H9 (cell line): ENCODE results near the gene ACTL7A. TPM values are rescaled to one million over a fixed set of nuclear protein-coding genes. Genes with fewer than 3 reads are reported as not detected.

Experiments used
- DNase-seq: peaks from one replicate; pipeline ENCODE4 v3.0.0-alpha.2; 2017
- H2AFZ ChIP-seq: one replicate; pipeline ENCODE4 v1.6.1; 2013; ENCODE audit warnings: mild to moderate bottlenecking, low read length, control low read depth, moderate library complexity
- H2AK5ac ChIP-seq: 2 replicates; pipeline ENCODE4 v1.6.1; 2013; ENCODE audit warnings: low read length, control low read depth, mixed read lengths; ENCODE audit not compliant: insufficient read length
- H2BK120ac ChIP-seq: one replicate; pipeline ENCODE4 v1.6.1; 2013; ENCODE audit warnings: low read depth, mild to moderate bottlenecking, low read length, control low read depth, inconsistent platforms; ENCODE audit not compliant: poor library complexity, severe bottlenecking
- H2BK12ac ChIP-seq: 2 replicates; pipeline ENCODE4 v1.6.1; 2013; ENCODE audit warnings: low read length, control low read depth, mixed read lengths, low read depth; ENCODE audit not compliant: insufficient read length
- H2BK15ac ChIP-seq: 2 replicates; pipeline ENCODE4 v1.6.1; 2013; ENCODE audit warnings: low read depth, low read length, control low read depth
- H2BK20ac ChIP-seq: one replicate; pipeline ENCODE4 v1.6.1; 2013; ENCODE audit warnings: low read depth, mild to moderate bottlenecking, low read length, control low read depth, inconsistent platforms; ENCODE audit not compliant: poor library complexity, severe bottlenecking
- H2BK5ac ChIP-seq: 2 replicates; pipeline ENCODE4 v1.6.1; 2013; ENCODE audit warnings: low read length, control low read depth, mixed read lengths; ENCODE audit not compliant: insufficient read length
- H3K14ac ChIP-seq: 2 replicates; pipeline ENCODE4 v1.6.1; 2013; ENCODE audit warnings: low read length, control low read depth; ENCODE audit not compliant: insufficient read depth
- H3K18ac ChIP-seq: 2 replicates; pipeline ENCODE4 v1.6.1; 2013; ENCODE audit warnings: low read depth, mild to moderate bottlenecking, mixed read lengths, low read length, control low read depth; ENCODE audit not compliant: insufficient read length
- H3K23ac ChIP-seq: 2 replicates; pipeline ENCODE4 v1.6.1; 2013; ENCODE audit warnings: low read length, control low read depth, mixed read lengths, low read depth; ENCODE audit not compliant: insufficient read length
- H3K23me2 ChIP-seq: 2 replicates; pipeline ENCODE4 v1.6.1; 2013; ENCODE audit warnings: low read depth, mild to moderate bottlenecking, mixed read lengths, low read length, control low read depth; ENCODE audit not compliant: insufficient read length, poor library complexity, severe bottlenecking
- H3K27ac ChIP-seq: 2 replicates; pipeline ENCODE4 v1.5.1; 2013; ENCODE audit warnings: low read length, control low read depth, mixed read lengths, low read depth; ENCODE audit not compliant: insufficient read length
- H3K27me3 ChIP-seq: 2 replicates; pipeline ENCODE4 v1.6.1; 2013; ENCODE audit warnings: low read length, control low read depth, inconsistent platforms; ENCODE audit not compliant: insufficient read depth
- H3K4ac ChIP-seq: 2 replicates; pipeline ENCODE4 v1.6.1; 2013; ENCODE audit warnings: low read depth, mild to moderate bottlenecking, control low read depth, inconsistent platforms, low read length, moderate library complexity
- H3K4me1 ChIP-seq: 2 replicates; pipeline ENCODE4 v1.6.1; 2013; ENCODE audit warnings: low read length, control low read depth, inconsistent platforms; ENCODE audit not compliant: insufficient read depth
- H3K4me2 ChIP-seq: 2 replicates; pipeline ENCODE4 v1.6.1; 2013; ENCODE audit warnings: low read length, control low read depth, mixed read lengths; ENCODE audit not compliant: insufficient read length, insufficient read depth
- H3K56ac ChIP-seq: 2 replicates; pipeline ENCODE4 v1.6.1; 2013; ENCODE audit warnings: low read depth, mild to moderate bottlenecking, mixed read lengths, low read length, control low read depth; ENCODE audit not compliant: insufficient read length
- H3K79me1 ChIP-seq: 2 replicates; pipeline ENCODE4 v1.6.1; 2013; ENCODE audit warnings: low read depth, mild to moderate bottlenecking, moderate library complexity, low read length, control low read depth, inconsistent platforms; ENCODE audit not compliant: insufficient read depth, poor library complexity, severe bottlenecking
- H3K79me2 ChIP-seq: 2 replicates; pipeline ENCODE4 v1.6.1; 2013; ENCODE audit warnings: low read length, control low read depth, inconsistent platforms; ENCODE audit not compliant: insufficient read depth
- H3K9ac ChIP-seq: 2 replicates; pipeline ENCODE4 v1.6.1; 2013; ENCODE audit warnings: low read length, control low read depth, mixed read lengths; ENCODE audit not compliant: insufficient read length; ENCODE audit errors: extremely low read depth
- H3K9me3 ChIP-seq: one replicate; pipeline ENCODE4 v1.6.1; 2013; ENCODE audit warnings: low read depth, low read length, inconsistent platforms; ENCODE audit not compliant: control insufficient read depth
- H3T11ph ChIP-seq: one replicate; pipeline ENCODE4 v1.6.1; 2013; ENCODE audit warnings: mild to moderate bottlenecking, low read length, control low read depth, inconsistent platforms
- H4K20me1 ChIP-seq: one replicate; pipeline ENCODE4 v1.6.1; 2013; ENCODE audit not compliant: control insufficient read depth, insufficient read length, insufficient read depth
- H4K5ac ChIP-seq: 2 replicates; pipeline ENCODE4 v1.6.1; 2013; ENCODE audit warnings: low read depth, mild to moderate bottlenecking, mixed read lengths, low read length, control low read depth; ENCODE audit not compliant: insufficient read length
- H4K8ac ChIP-seq: replicated peaks from 2 replicates; pipeline ENCODE4 v1.6.1; 2013; ENCODE audit warnings: low read length, control low read depth, mixed read lengths, low read depth; ENCODE audit not compliant: insufficient read length
- H4K91ac ChIP-seq: 2 replicates; pipeline ENCODE4 v1.6.1; 2013; ENCODE audit warnings: low read depth, mild to moderate bottlenecking, moderate library complexity, mixed read lengths, low read length, control low read depth; ENCODE audit not compliant: insufficient read length
- H3K27ac Mint-ChIP-seq, 3 experiments: 2 replicates in 2 of 3; 3 replicates in 1 of 3; pipeline ENCODE4 v1.8.0; 2020 to 2021; ENCODE audit warnings: mixed read lengths in 3 of 3, mild to moderate bottlenecking in 1 of 3, moderate library complexity in 1 of 3
- H3K27me3 Mint-ChIP-seq: 2 replicates; pipeline ENCODE4 v1.8.0; 2021; ENCODE audit warnings: low read depth, mild to moderate bottlenecking, moderate library complexity, mixed read lengths
- H3K36me3 Mint-ChIP-seq, 3 experiments: 2 replicates in 2 of 3; 3 replicates in 1 of 3; pipeline ENCODE4 v1.8.0; 2020 to 2021; ENCODE audit warnings: low read depth in 3 of 3, mixed read lengths in 3 of 3; ENCODE audit not compliant: insufficient read depth in 1 of 3
- H3K4me1 Mint-ChIP-seq, 2 experiments: 2 replicates each; pipeline ENCODE4 v1.8.0; 2020; ENCODE audit warnings: mixed read lengths in 2 of 2
- H3K4me3 Mint-ChIP-seq, 2 experiments: 2 replicates in 1 of 2; 3 replicates in 1 of 2; pipeline ENCODE4 v1.8.0; 2020 to 2021; ENCODE audit warnings: mild to moderate bottlenecking in 2 of 2, mixed read lengths in 2 of 2, moderate library complexity in 1 of 2
- H3K9me3 Mint-ChIP-seq, 2 experiments: 2 replicates in 1 of 2; 3 replicates in 1 of 2; pipeline ENCODE4 v1.8.0; 2020; ENCODE audit warnings: mild to moderate bottlenecking in 2 of 2, mixed read lengths in 2 of 2, moderate library complexity in 1 of 2
- CTCF ChIP-seq: fragments of 200-600 bp; sonication (generic); conservative IDR thresholded peaks from 3 replicates; pipeline ENCODE4 v1.8.0; 2021; ENCODE audit warnings: antibody characterized with exemption, mild to moderate bottlenecking
- WGBS: extraction: QIAGEN DNeasy Blood & Tissue Kit; methylation state at CpG from one replicate; pipeline ENCODE4 v1.1.7; 2013; ENCODE audit warnings: missing lambda C conversion rate, low lambda C conversion rate, mixed read lengths; ENCODE audit not compliant: insufficient read length; ENCODE audit errors: extremely low coverage; 5-methylcytosine and 5-hydroxymethylcytosine counted together
- total RNA-seq: library from RNA; stranded (reverse); gene quantifications from 2 replicates; pipeline ENCODE4 v1.2.1, GENCODE V29; 2021

Gene ACTL7A
- total RNA-seq, 1 experiment from 2014 or later = not detected

DNA sequence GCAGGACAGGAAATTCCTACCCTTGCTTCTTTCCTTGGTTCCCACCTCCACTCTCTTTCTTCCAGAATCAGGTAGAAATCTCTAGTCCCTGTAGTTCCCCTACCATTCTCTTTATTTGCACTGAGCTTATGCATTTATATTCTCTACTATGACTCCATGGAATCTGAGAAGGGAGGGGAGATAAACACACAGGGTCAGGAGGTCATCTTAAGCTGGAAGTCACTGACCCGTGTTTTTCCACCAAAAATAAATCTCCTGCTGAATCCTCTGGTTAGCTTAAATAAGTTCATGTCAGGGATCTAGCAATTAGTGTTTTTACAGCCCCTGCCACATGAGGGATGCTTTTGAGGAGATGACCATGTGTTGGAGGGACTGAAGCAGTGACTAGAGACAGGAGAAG, 10.0 kb upstream of the ACTL7A start:
- no peak overlapping the region for H3K9ac ChIP-seq
- H2BK120ac ChIP-seq = no peak overlapping the region
- H3K9me3 Mint-ChIP-seq = no peaks in the 10 kb centered on the region

More for the DNA sequence above, 10.0 kb upstream of the ACTL7A start:
- no peaks in the 10 kb centered on the region for H3K4me1 Mint-ChIP-seq
- no peak for TF ChIP-seq CTCF
- Histone ChIP-seq H2BK5ac (no peak overlapping the region), H2BK12ac (no peak overlapping the region), H3K27me3 (no peaks in the 10 kb centered on the region), H3K27ac (no peak overlapping the region), H3K18ac (no peak overlapping the region), H4K5ac (no peak overlapping the region), H3K79me1 (no peaks in the 10 kb centered on the region), H3K4me1 (no peaks in the 10 kb centered on the region), H4K20me1 (no peaks in the 10 kb centered on the region), H3K23me2 (no peaks in the 10 kb centered on the region), H3K23ac (no peak overlapping the region), H2BK20ac (no peak overlapping the region), H2BK15ac (no peak overlapping the region), H3K14ac (no peak overlapping the region), H4K91ac (no peak overlapping the region), H3T11ph (no peak overlapping the region), H3K79me2 (no peaks in the 10 kb centered on the region), H3K4ac (no peak overlapping the region), H3K9me3 (no peaks in the 10 kb centered on the region), H2AFZ (no peak overlapping the region), H3K4me2 (no peak overlapping the region), H2AK5ac (no peak overlapping the region), H4K8ac (no peak overlapping the region), H3K56ac (no peak overlapping the region)
- WGBS = no CpG with 5 or more reads among the region's 1 CpG
- H3K4me3 Mint-ChIP-seq = no peak overlapping the region
- DNase-seq = no peak
- H3K27ac Mint-ChIP-seq = no peak overlapping the region
- no peaks in the 10 kb centered on the region for H3K36me3 Mint-ChIP-seq
- H3K27me3 Mint-ChIP-seq = no peaks in the 10 kb centered on the region; the same call in 1 of the 2 replicates
